HepG2 (cell line): Measurements from ENCODE around the gene ASTE1. TPM values are rescaled to one million over a fixed set of nuclear protein-coding genes. Genes with fewer than 3 reads are reported as not detected.

Source experiments
- FOXM1 ChIP-seq: sonication (generic); formaldehyde crosslinking; IDR thresholded peaks from 2 replicates; pipeline ENCODE4 v1.5.0; 2020; ENCODE audit warnings: missing genetic modification reagents
- HOXA5 ChIP-seq: sonication (generic); formaldehyde crosslinking; IDR thresholded peaks from 2 replicates; pipeline ENCODE4 v1.4.0; 2020; ENCODE audit warnings: missing genetic modification reagents
- KDM1A ChIP-seq: IDR thresholded peaks from 2 replicates; pipeline ENCODE4 v1.6.1; 2016; ENCODE audit warnings: missing compliant biosample characterization
- MAF1 ChIP-seq: sonication (generic); formaldehyde crosslinking; IDR thresholded peaks from 2 replicates; pipeline ENCODE4 v1.5.0; 2020; ENCODE audit warnings: missing genetic modification reagents, borderline replicate concordance
- NFYB ChIP-seq: sonication (generic); formaldehyde crosslinking; IDR thresholded peaks from 2 replicates; pipeline ENCODE4 v1.4.0; 2020; ENCODE audit warnings: missing genetic modification reagents
- PITX1 ChIP-seq: sonication (generic); formaldehyde crosslinking; IDR thresholded peaks from 2 replicates; pipeline ENCODE4 v1.5.1; 2020; ENCODE audit warnings: mild to moderate bottlenecking, missing genetic modification reagents
- SMARCE1 ChIP-seq: fragments of 450-650 bp; IDR thresholded peaks from 2 replicates; pipeline ENCODE4 v1.6.1; 2017; ENCODE audit warnings: borderline replicate concordance
- SNAPC2 ChIP-seq: sonication (generic); formaldehyde crosslinking; IDR thresholded peaks from 2 replicates; pipeline ENCODE4 v1.8.1; 2022; ENCODE audit warnings: mild to moderate bottlenecking, missing genetic modification reagents
- SP4 ChIP-seq: sonication (generic); formaldehyde crosslinking; IDR thresholded peaks from 2 replicates; pipeline ENCODE4 v1.8.1; 2023; ENCODE audit warnings: mild to moderate bottlenecking, missing genetic modification reagents
- TCF7 ChIP-seq: sonication (generic); IDR thresholded peaks from 2 replicates; pipeline ENCODE4 v1.6.1; 2016; ENCODE audit warnings: antibody characterized with exemption, low read depth
- U2AF1 ChIP-seq: fragments of 200-400 bp; formaldehyde crosslinking; optimal IDR thresholded peaks from 2 replicates; pipeline ENCODE3; 2017; ENCODE audit warnings: mild to moderate bottlenecking, low read depth, low read length
- ZNF101 ChIP-seq: sonication (generic); formaldehyde crosslinking; IDR thresholded peaks from 2 replicates; pipeline ENCODE4 v1.4.0; 2020; ENCODE audit warnings: mild to moderate bottlenecking, low read depth, missing genetic modification reagents, borderline replicate concordance
- ZNF205 ChIP-seq: IDR thresholded peaks from 2 replicates; pipeline ENCODE4 v1.6.1; 2018; ENCODE audit warnings: missing biosample characterization, missing genetic modification reagents
- ZNF230 ChIP-seq: sonication (generic); formaldehyde crosslinking; IDR thresholded peaks from 2 replicates; pipeline ENCODE4 v1.4.0; 2020; ENCODE audit warnings: mild to moderate bottlenecking, missing genetic modification reagents
- ZNF263 ChIP-seq: sonication (generic); formaldehyde crosslinking; IDR thresholded peaks from 2 replicates; pipeline ENCODE4 v1.4.0; 2020; ENCODE audit warnings: missing genetic modification reagents
- ZNF331 ChIP-seq: sonication (generic); formaldehyde crosslinking; IDR thresholded peaks from 2 replicates; pipeline ENCODE4 v1.4.0; 2020; ENCODE audit warnings: missing genetic modification reagents
- ZNF362 ChIP-seq: sonication (generic); formaldehyde crosslinking; IDR thresholded peaks from 2 replicates; pipeline ENCODE4 v1.4.0; 2020; ENCODE audit warnings: missing genetic modification reagents, mild to moderate bottlenecking, borderline replicate concordance
- ZNF44 ChIP-seq: sonication (generic); formaldehyde crosslinking; IDR thresholded peaks from 2 replicates; pipeline ENCODE4 v1.5.1; 2020; ENCODE audit warnings: mild to moderate bottlenecking, missing genetic modification reagents
- ZNF484 ChIP-seq: sonication (generic); formaldehyde crosslinking; IDR thresholded peaks from 2 replicates; pipeline ENCODE4 v1.5.1; 2020; ENCODE audit warnings: mild to moderate bottlenecking, low read depth, missing genetic modification reagents, borderline replicate concordance
- ZNF713 ChIP-seq: sonication (generic); formaldehyde crosslinking; IDR thresholded peaks from 2 replicates; pipeline ENCODE4 v1.4.0; 2020; ENCODE audit warnings: mild to moderate bottlenecking, missing genetic modification reagents
- polyA plus RNA-seq, 8 experiments: library from polyadenylated mRNA; depleted of rRNA in 3 of 8; stranded (reverse) in 7 of 8; unstranded in 1 of 8; fragments of >200 nt; fragmentation: Illumina TruSeq in 4 of 8; extraction: Trizol in 4 of 8; gene quantifications; 2 replicates each; pipeline versions ENCODE4 v1.2.1 to v1.2.3, GENCODE V29; 2011 to 2016; ENCODE audit warnings: low read depth in 4 of 8, missing spikeins in 1 of 8, mixed read lengths in 1 of 8; ENCODE audit not compliant: insufficient read depth in 1 of 8
- total RNA-seq, 5 experiments: library from RNA; depleted of rRNA; stranded (reverse); fragments of >200 nt; fragmentation: Illumina TruSeq; extraction: Trizol; gene quantifications; 2 replicates each; pipeline ENCODE4 v1.2.3, GENCODE V29; 2016; ENCODE audit warnings: low read depth in 1 of 5
- TF ChIP-seq, protein P1 (sequence below): IDR thresholded peaks from 2 replicates; pipeline ENCODE4 v1.6.1; 2018; ENCODE audit warnings: missing genetic modification reagents
- TF ChIP-seq, protein P2 (sequence below): fragments of 450-650 bp; IDR thresholded peaks from 2 replicates; pipeline ENCODE4 v1.6.1; 2016

The ASTE1 gene
- total and polyA plus RNA-seq, 2 of the 13 experiments (the other 11 are each of a cell fraction or from before 2014, with no cell fraction given), result 4.0 to 7.9 TPM

DNA sequence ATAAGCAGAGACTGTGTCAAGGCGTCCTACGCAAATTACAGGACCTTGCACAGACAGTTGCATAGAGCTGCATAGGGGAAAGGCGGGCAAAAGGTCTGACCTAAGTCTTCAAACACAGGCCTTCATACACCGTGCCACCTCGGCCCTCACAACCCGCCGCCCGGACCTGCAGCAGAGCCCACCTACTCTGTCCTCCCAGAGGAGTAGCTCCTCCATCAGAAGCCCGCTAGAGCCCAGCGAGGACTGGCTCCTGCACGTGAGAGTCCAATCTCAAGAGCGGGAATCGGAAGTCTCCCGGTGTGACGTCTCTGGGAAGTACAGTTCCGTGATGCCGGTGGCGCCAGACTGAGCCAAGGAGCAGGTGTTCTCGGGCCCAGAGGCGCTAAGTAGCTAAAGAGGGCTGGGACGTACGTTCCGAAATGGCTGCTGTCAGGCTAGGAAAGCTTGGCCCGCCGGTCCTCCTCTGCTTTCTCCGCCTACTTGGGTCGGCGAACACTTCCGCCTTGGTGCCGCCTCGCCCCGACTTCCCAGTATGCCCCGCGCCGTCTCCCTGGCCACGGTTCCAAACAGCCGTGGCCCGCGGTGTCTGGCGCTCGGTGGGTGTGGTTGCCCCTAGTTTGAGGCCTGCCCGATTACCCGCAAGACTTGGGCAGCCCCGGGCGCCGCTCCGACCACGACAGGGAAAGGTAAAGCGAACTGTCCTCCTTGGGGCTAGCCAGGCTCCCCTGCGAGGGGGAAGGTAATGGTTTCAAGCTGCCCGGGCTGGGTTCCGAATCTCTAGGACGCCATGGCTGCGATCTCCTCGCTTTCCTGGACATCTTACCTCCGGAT lies at the start of gene ASTE1, which contains the start of gene NEK11 (continued):
- TF ChIP-seq ZNF331 (CRISPR knock-in tag) (0 out of 2 replicates have a peak, but pooled peaks have one; percentile 23), U2AF1 (no peak), SP4 (CRISPR knock-in tag) (0 out of 2 replicates have a peak, but pooled peaks have one; percentile 56), HOXA5 (CRISPR knock-in tag) (peak; percentile 62; the same call in 1 of the 2 replicates), ZNF362 (CRISPR knock-in tag) (peak; percentile 49; the same call in 1 of the 2 replicates), NFYB (CRISPR knock-in tag) (0 out of 2 replicates have a peak, but pooled peaks have one; percentile 15), ZNF230 (CRISPR knock-in tag) (0 out of 2 replicates have a peak, but pooled peaks have one; percentile 41), ZNF205 (CRISPR knock-in tag) (peak; percentile 47; the same call in 1 of the 2 replicates), SNAPC2 (CRISPR knock-in tag) (peak; percentile 76), ZNF263 (CRISPR knock-in tag) (peak; percentile 92), ZNF484 (CRISPR knock-in tag) (no peak), PITX1 (CRISPR knock-in tag) (peak; percentile 12; the same call in 1 of the 2 replicates), FOXM1 (CRISPR knock-in tag) (no peak), SMARCE1 (no peak), TCF7 (no peak), ZNF713 (CRISPR knock-in tag) (0 out of 2 replicates have a peak, but pooled peaks have one; percentile 45), MAF1 (CRISPR knock-in tag) (no peak), ZNF44 (0 out of 2 replicates have a peak, but pooled peaks have one; percentile 34), KDM1A (no peak), ZNF101 (CRISPR knock-in tag) (no peak)
- TF ChIP-seq, protein P1, sequence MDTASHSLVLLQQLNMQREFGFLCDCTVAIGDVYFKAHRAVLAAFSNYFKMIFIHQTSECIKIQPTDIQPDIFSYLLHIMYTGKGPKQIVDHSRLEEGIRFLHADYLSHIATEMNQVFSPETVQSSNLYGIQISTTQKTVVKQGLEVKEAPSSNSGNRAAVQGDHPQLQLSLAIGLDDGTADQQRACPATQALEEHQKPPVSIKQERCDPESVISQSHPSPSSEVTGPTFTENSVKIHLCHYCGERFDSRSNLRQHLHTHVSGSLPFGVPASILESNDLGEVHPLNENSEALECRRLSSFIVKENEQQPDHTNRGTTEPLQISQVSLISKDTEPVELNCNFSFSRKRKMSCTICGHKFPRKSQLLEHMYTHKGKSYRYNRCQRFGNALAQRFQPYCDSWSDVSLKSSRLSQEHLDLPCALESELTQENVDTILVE (CRISPR knock-in tag), result peak; percentile 15; the same call in 1 of the 2 replicates
- TF ChIP-seq, protein P2, sequence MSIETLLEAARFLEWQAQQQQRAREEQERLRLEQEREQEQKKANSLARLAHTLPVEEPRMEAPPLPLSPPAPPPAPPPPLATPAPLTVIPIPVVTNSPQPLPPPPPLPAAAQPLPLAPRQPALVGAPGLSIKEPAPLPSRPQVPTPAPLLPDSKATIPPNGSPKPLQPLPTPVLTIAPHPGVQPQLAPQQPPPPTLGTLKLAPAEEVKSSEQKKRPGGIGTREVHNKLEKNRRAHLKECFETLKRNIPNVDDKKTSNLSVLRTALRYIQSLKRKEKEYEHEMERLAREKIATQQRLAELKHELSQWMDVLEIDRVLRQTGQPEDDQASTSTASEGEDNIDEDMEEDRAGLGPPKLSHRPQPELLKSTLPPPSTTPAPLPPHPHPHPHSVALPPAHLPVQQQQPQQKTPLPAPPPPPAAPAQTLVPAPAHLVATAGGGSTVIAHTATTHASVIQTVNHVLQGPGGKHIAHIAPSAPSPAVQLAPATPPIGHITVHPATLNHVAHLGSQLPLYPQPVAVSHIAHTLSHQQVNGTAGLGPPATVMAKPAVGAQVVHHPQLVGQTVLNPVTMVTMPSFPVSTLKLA, result 0 out of 2 replicates have a peak, but pooled peaks have one; percentile 5
